DND-41 (cell line): ENCODE data around the gene KRT77.

Experiments
- CTCF ChIP-seq: IDR thresholded peaks from 2 replicates; pipeline ENCODE4 v1.5.1; 2012; ENCODE audit warnings: borderline replicate concordance, low read length, moderate library complexity, mild to moderate bottlenecking; ENCODE audit not compliant: poor library complexity, severe bottlenecking; ENCODE audit errors: extremely low read depth
- EZH2 ChIP-seq: IDR thresholded peaks from 3 replicates; pipeline ENCODE4 v1.6.1; 2012; ENCODE audit warnings: borderline replicate concordance, low read depth, mild to moderate bottlenecking, moderate library complexity, low read length, inconsistent platforms; ENCODE audit not compliant: severe bottlenecking

DNA sequence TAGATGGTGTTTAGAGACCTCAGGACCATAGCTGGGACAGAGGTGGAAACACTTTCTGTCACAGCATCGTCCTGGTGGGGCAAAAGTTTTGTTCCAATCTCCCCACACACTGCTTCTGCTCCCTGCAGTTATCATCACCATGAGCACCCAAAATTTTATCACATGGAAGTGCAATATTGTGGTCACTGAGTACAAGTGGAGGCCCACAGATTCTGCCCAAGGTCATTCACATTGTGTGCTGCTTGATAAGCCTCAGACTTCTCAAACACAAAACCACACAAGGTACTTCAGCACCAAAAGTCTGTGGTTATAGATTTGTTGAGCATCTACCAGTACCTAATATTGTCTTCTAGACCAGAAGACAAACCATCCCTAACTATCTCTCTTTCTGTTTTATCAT lies 554 bp upstream of the KRT77 start:
- TF ChIP-seq CTCF = no peak
- TF ChIP-seq EZH2 = no peak
